ENCODE data around the gene SLX4IP. TPM values are rescaled to one million over a fixed set of nuclear protein-coding genes. Genes with fewer than 3 reads are reported as not detected.

SLX4IP gene
- total and polyA plus RNA-seq, 2 donors (not counting 3 experiments of a cell fraction or from before 2014, with no cell fraction given) = 1.9 to 4.5 TPM

DNA sequence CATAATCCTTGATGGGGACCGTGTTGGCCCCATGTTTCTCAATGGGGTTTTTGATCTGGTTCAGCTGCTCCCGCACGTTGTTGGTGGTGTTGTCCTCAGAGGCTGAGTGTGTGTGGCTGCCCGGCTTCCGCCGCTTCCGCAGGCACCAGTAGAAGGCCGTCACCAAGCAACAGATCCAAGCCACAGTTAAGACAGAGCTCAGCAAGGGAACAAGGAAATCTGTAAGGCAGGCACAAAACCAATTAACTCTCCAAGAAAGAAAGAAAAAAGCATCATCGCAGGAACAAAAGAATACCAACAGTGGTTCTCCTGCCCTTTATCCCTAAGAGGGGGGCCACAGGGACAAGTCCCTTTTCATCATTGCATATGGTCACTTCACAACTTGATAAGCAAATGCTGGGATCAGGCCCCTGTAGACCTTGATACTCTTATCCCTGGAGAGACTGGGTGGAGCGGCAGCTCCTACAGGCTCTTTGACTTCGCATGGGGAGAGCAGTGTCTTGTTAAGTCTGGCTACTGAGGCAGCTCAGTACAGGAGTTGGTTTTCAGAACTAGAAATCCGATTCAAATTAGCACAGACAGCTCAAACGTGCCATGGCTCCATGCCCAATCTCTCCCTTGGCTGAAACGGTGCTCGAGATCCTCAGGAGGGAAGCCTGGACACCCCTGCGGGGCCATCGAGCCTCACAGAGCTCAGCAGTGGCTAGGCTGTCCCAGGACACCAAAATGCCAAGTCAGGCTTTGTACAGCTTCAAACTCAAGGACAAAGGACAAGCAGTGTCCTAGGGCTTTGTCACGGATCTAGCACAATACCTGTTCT lies 204.8 kb downstream of the SLX4IP start:
- CTCF ChIA-PET = interaction anchor here (1.1 to 2.7 kb wide), 4 partner anchors 8 to 904 kb away, joined by 4 to 10 read pairs (median 5); no protein-coding TSS in a partner anchor
- no peaks in the 10 kb centered on the region for H3K9me1 ChIP-seq (replicated peaks; ENCODE audit: control insufficient read depth, extremely low read depth, insufficient read depth, low read length)
- no peak overlapping the region for H3K9ac ChIP-seq (replicated peaks; ENCODE audit: extremely low read depth, insufficient read depth, low read length)
- no peak overlapping the region for H3K4me3 ChIP-seq (replicated peaks in 1 of 3; ENCODE audit: insufficient read depth in 1 of 3, low read depth in 1 of 3, low read length in 3 of 3)
- H3K27me3 ChIP-seq (ENCODE audit: control insufficient read depth in 2 of 2, insufficient read depth in 2 of 2, low read length in 2 of 2) = no peaks in the 10 kb centered on the region
- peaks cover 33% of the 10 kb centered on the region for H3K4me1 ChIP-seq (ENCODE audit: control insufficient read depth, extremely low read depth, insufficient read depth, low read length)
- no peak for DNase-seq (ENCODE audit: low read depth, low spot score)
- H3K27ac ChIP-seq (ENCODE audit: insufficient read depth, low read depth, low read length) = no peak overlapping the region
- no peak for TF ChIP-seq POLR2A (IDR thresholded peaks at IDR 0.05; ENCODE audit: low read depth, low read length)
- dilution Hi-C loops (cut with MboI; ENCODE audit: extremely low pct_ligation_motif_present, low sequenced_read_pairs) (no loop called here), intact Hi-C loops (cut with micrococcal nuclease) (no loop called here)
- peaks cover 6 to 45% of the 10 kb centered on the region in 2 experiments for H3K36me3 ChIP-seq (ENCODE audit: control insufficient read depth in 2 of 2, extremely low read depth in 1 of 2, insufficient read depth in 2 of 2, low read length in 2 of 2)
- FAIRE-seq = no peak
- POLR2A ChIA-PET = no interaction called here
- no TSS peak for BruUV-seq (replicated peaks)
- no peaks in the 10 kb centered on the region for H3K79me2 ChIP-seq (ENCODE audit: control insufficient read depth, insufficient read depth, low read length)
- H3K9me3 ChIP-seq (replicated peaks; ENCODE audit: control insufficient read depth, insufficient read depth, low read length) = no peaks in the 10 kb centered on the region
- no peak overlapping the region for H3K4me2 ChIP-seq (ENCODE audit: insufficient read depth, low read length)
- H4K20me1 ChIP-seq (replicated peaks; ENCODE audit: control insufficient read depth, extremely low read depth, insufficient read depth, low read length) = no peaks in the 10 kb centered on the region
- no peak overlapping the region for H2AFZ ChIP-seq (ENCODE audit: low read depth, low read length)

- intact Hi-C loops (cut with micrococcal nuclease) (no loop called here), dilution Hi-C loops (cut with MboI; ENCODE audit: extremely low pct_ligation_motif_present, low sequenced_read_pairs) (no loop called here)
- Histone ChIP-seq H3K9me1 (replicated peaks; ENCODE audit: control insufficient read depth, extremely low read depth, insufficient read depth, low read length) (no peaks in the 10 kb centered on the region), H3K79me2 (ENCODE audit: control insufficient read depth, insufficient read depth, low read length) (no peaks in the 10 kb centered on the region), H3K27ac (ENCODE audit: insufficient read depth, low read depth, low read length) (no peak overlapping the region), H2AFZ (ENCODE audit: low read depth, low read length) (no peak overlapping the region), H3K9ac (replicated peaks; ENCODE audit: extremely low read depth, insufficient read depth, low read length) (no peak overlapping the region), H4K20me1 (replicated peaks; ENCODE audit: control insufficient read depth, extremely low read depth, insufficient read depth, low read length) (no peaks in the 10 kb centered on the region), H3K27me3 (ENCODE audit: control insufficient read depth in 2 of 2, insufficient read depth in 2 of 2, low read length in 2 of 2) (no peaks in the 10 kb centered on the region), H3K4me2 (ENCODE audit: insufficient read depth, low read length) (no peak overlapping the region), H3K36me3 (ENCODE audit: control insufficient read depth in 2 of 2, extremely low read depth in 1 of 2, insufficient read depth in 2 of 2, low read length in 2 of 2) (peaks cover 6 to 50% of the 10 kb centered on the region in 2 experiments), H3K4me1 (ENCODE audit: control insufficient read depth, extremely low read depth, insufficient read depth, low read length) (peaks cover 23% of the 10 kb centered on the region), H3K4me3 (replicated peaks in 1 of 3; ENCODE audit: insufficient read depth in 1 of 3, low read depth in 1 of 3, low read length in 3 of 3) (no peak overlapping the region), H3K9me3 (replicated peaks; ENCODE audit: control insufficient read depth, insufficient read depth, low read length) (no peaks in the 10 kb centered on the region)
- POLR2A ChIA-PET = no interaction called here
- no TSS peak for BruUV-seq (replicated peaks)
- TF ChIP-seq POLR2AphosphoS5 (IDR thresholded peaks at IDR 0.05; ENCODE audit: insufficient read depth, low read depth, low read length) (no peak), GATA2 (IDR thresholded peaks at IDR 0.05; ENCODE audit: insufficient read depth, insufficient read length, low read depth, low read length) (no peak), CTCF (IDR thresholded peaks at IDR 0.05; ENCODE audit: extremely low read depth in 1 of 2, insufficient read depth in 1 of 2, low read depth in 1 of 2, low read length in 2 of 2) (no peak), POLR2A (IDR thresholded peaks at IDR 0.05; ENCODE audit: low read depth, low read length) (no peak), MYC (IDR thresholded peaks at IDR 0.05; ENCODE audit: low read depth, low read length) (no peak), JUN (IDR thresholded peaks at IDR 0.05; ENCODE audit: borderline replicate concordance, insufficient read depth, insufficient read length, low read depth) (no peak), FOS (IDR thresholded peaks at IDR 0.05; ENCODE audit: borderline replicate concordance, insufficient read depth, low read length) (no peak), EZH2 (IDR thresholded peaks at IDR 0.05; ENCODE audit: borderline replicate concordance, low read depth, low read length, severe bottlenecking) (no peak)
- TF ChIP-seq, protein P1, sequence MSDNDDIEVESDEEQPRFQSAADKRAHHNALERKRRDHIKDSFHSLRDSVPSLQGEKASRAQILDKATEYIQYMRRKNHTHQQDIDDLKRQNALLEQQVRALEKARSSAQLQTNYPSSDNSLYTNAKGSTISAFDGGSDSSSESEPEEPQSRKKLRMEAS (IDR thresholded peaks at IDR 0.05; ENCODE audit: insufficient read depth, insufficient read length) = no peak
- FAIRE-seq (no peak), DNase-seq (ENCODE audit: low read depth, low spot score) (no peak)
- CTCF ChIA-PET = interaction anchor here (0.9 to 1.5 kb wide), 4 partner anchors 9 to 85 kb away, joined by 3 to 6 read pairs (median 4); no protein-coding TSS in a partner anchor
Observed at GRCh38 chr20:10640897-10641296, 205.8 kb downstream of the SLX4IP start.
